SK-N-SH treated with all-trans-retinoic acid at 6 μM for 48 hours (cell line): ENCODE measurements around the gene MACF1.

Source experiments
- RARB ChIP-seq: fragments of 250-450 bp; sonication (Bioruptor Pico); IDR thresholded peaks from 2 replicates; pipeline ENCODE4 v1.8.0; 2021; ENCODE audit warnings: mild to moderate bottlenecking, moderate library complexity
- TSHZ2 ChIP-seq: fragments of 250-450 bp; sonication (Bioruptor Pico); IDR thresholded peaks from 2 replicates; pipeline ENCODE4 v1.5.0; 2020; ENCODE audit warnings: mild to moderate bottlenecking, moderate library complexity

- no peak for TF ChIP-seq RARB (CRISPR knock-in tag)
- TF ChIP-seq TSHZ2 = no peak
Measured at GRCh38 chr1:39261712-39262221, 57.3 kb downstream of the MACF1 start.
